HG03135 (cell line): ENCODE results near the gene CCDC134.
"Not testable (repeated sequence)": the region's sequence is repeated elsewhere in the genome, so short reads cannot be mapped to it uniquely, and the experiment has no call there.

ENCODE experiments used
- ATAC-seq: cut with Tn5 transposase; IDR thresholded peaks from one replicate; pipeline ENCODE4 v1.9.1; 2021; ENCODE audit warnings: mild to moderate bottlenecking, moderate library complexity; ENCODE audit not compliant: unreplicated experiment

Gene CCDC134

DNA sequence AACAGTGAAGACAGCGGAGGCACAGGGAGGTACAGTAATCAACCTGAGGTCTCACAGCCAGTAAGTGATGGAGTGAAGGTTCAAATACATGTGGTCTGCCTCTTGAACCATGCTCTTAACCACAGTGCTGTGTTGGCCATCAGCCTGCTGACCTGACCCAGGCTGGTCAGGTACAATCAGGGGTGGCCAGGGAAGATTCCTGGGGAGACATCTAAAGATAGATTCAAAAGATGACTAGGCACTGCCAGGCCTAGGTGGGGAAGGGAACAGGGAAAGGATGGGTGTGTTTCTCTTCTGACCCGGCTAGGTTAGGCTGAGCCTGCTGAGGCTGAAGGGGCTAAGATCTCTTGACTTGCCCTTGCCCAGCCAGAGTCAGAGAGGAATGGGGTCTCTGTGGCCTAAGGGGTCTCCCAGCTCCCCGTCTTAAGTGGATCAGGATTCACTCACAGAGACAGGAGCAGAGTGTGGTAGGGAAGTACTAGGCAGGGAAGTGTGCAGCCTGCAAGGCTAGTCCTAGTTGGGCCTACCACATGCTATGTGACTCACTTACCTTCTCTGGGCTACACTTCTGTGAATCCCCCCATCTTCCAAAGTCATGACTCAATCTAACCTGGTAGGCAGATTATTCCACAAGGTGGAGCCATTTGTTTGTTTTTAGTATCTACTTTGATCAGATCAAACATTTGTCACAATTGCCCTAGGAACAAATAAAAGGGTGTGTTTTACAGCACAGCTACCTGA is 22.0 kb downstream of the CCDC134 start:
- no peak for ATAC-seq

DNA sequence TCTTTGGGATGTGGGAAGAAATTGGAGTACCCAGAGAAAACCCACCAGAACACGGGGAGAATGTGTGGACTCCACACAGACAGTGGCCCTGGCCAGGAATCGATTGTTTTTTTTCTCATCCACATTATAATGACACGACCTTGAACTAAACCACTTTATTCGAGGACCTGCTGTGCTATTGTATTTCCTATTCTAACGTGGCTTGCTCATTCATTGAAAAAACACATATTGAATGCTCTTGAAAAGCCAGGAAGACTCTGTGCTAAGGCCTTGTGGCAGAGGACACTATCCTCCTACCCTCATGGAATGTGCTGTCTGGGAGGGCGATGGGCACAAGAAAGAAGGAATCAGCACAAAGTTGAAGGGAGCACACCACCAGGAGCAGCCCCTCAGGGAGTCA is 23.3 kb downstream of the CCDC134 start:
- ATAC-seq: no peak

- ATAC-seq: no peak
Measured at GRCh38 chr22:41825376-41825775, 24.9 kb downstream of the CCDC134 start.

- no peak for ATAC-seq
Measured at GRCh38 chr22:41826021-41826420, 25.5 kb downstream of the CCDC134 start.

GRCh38 chr22:41826430-41827383 is 26.2 kb downstream of the CCDC134 start:
- no peak for ATAC-seq

- ATAC-seq: no peak
Measured at GRCh38 chr22:41827671-41828070, 27.2 kb downstream of the CCDC134 start.

- no peak for ATAC-seq
Measured at GRCh38 chr22:41828516-41828915, 28.0 kb downstream of the CCDC134 start.

GRCh38 chr22:41830174-41830573 is 29.7 kb downstream of the CCDC134 start:
- no peak for ATAC-seq

- no peak for ATAC-seq
Measured at GRCh38 chr22:41831383-41831782, 30.9 kb downstream of the CCDC134 start.

- ATAC-seq: peak; percentile 11
Measured at GRCh38 chr22:41831828-41832552, 31.5 kb downstream of the CCDC134 start.

- ATAC-seq: peak; percentile 81
Measured at GRCh38 chr22:41832553-41833368, 32.3 kb downstream of the CCDC134 start, which contains the start of gene SREBF2. Gene SREBF2 (plus strand): TSS chr22:41833105. CDS start chr22:41833271, 166 bp downstream.

- ATAC-seq: peak; percentile 16
Measured at GRCh38 chr22:41833369-41834004, 33.0 kb downstream of the CCDC134 start.

- ATAC-seq: no peak
Measured at GRCh38 chr22:41834005-41834944, 33.8 kb downstream of the CCDC134 start.

- not testable (repeated sequence) for ATAC-seq
Measured at GRCh38 chr22:41835462-41835861, 35.0 kb downstream of the CCDC134 start.

- ATAC-seq: no peak
Measured at GRCh38 chr22:41836551-41836950, 36.1 kb downstream of the CCDC134 start.

DNA sequence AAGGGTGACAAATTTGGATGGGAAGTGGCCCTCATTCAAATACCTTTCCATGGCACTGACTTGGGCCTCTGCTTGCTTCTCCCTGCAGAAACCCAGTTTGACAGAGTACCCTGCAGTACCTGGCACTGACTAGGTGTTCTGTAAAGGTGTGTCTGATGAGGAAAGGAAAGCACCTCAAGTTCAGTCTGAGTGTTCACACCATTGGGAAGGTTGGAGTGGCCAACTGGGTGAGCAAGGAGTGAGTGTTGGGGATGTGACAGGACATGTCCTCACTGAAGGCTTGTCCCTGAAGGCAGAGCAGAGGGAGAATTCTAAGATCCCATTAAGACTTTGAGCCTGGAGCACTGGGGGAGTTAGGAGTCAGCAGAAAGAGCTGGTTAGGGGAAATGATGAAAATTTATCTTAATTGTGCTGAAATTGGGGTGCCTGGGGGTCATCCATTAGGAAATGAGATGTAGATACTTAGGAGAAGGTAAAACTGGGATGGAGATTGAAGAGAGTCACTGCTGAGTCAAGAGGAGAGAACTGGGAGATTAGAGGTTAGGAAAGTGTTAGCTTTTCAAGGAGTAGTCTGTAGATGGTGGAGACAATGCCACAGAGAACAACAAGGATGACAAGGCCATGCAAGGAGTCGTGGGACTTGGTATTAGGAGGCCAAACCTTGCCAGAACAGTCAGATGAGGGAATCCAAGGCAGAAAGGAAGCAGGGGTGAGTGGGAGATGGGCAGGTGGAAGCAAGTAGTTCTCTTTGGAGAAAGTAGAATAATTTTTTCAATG is 38.6 kb downstream of the CCDC134 start:
- no peak for ATAC-seq

DNA sequence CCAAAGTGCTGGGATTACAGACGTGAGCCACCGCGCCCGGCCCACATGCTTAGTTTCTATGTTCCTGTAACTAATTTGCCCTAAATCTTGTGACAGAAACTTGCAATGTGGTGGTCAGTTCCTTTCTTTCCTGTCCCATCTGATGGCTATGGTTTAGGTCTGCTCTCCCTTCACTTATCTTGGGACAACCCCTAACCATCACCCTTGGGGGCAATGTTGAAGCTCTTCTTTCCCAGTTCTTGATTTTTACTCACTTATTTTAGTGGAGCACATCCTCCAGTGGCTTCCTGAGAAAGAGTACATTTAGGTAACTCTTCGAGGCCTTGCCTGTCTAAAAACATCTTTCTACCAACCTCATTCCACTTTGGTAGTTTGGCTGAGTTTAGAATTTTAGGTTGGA is 39.7 kb downstream of the CCDC134 start:
- no peak for ATAC-seq
